ENCODE results near the gene QSOX2.
A peak's percentile ranks its signal among the peaks of the same experiment; 100 is the strongest.

The QSOX2 gene

DNA sequence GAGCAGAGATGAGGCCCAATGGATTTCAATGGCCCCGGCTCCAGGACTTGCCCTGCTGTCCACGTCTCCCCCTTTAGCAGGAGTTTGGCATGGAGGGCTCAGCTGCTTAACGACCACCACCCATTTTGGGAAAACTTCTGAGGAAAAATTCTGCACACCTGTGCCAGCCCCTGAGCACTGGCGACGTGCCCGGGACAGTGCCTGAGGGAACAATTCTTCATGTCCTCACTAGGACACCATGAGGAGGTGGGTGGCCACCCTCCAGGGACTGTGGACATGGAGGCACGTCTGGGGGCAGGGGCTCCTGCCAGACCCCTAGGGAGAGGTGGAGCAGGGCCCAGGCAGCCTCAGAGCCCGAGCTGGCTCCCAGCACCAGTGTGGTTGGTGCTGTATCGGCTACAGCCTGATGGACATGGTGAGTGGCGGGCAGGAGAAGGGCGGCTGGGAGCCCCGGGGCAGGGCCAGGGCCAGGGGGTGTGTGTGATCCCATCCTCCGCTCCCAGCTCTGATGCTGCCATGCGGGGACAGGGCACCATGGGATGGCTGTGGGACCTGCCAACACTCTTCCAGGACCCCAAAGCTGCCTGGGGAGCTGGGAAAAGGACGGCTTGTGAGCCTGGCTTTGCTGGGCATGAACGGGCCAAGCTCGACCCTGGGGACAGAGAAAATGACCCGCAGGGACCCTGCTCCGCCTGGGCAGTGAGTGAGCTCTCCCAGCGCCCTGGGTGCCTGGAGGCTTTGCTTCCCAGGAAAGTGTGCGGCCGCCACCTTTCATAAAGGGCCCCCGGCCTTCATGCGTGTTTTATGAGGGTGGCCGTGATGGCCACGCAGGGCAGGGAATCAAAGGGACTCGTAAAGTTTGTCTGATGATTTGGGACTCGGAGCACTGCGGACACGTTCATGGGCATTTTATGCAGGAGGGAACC is 3.6 kb upstream of the QSOX2 start:
- TF ChIP-seq, protein P1, sequence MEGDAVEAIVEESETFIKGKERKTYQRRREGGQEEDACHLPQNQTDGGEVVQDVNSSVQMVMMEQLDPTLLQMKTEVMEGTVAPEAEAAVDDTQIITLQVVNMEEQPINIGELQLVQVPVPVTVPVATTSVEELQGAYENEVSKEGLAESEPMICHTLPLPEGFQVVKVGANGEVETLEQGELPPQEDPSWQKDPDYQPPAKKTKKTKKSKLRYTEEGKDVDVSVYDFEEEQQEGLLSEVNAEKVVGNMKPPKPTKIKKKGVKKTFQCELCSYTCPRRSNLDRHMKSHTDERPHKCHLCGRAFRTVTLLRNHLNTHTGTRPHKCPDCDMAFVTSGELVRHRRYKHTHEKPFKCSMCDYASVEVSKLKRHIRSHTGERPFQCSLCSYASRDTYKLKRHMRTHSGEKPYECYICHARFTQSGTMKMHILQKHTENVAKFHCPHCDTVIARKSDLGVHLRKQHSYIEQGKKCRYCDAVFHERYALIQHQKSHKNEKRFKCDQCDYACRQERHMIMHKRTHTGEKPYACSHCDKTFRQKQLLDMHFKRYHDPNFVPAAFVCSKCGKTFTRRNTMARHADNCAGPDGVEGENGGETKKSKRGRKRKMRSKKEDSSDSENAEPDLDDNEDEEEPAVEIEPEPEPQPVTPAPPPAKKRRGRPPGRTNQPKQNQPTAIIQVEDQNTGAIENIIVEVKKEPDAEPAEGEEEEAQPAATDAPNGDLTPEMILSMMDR (IDR thresholded peaks at IDR 0.05; ENCODE audit: insufficient read depth, low read depth, low read length, missing control alignments): no peak
- no peak for DNase-seq (ENCODE audit: low read depth)
- H3K4me3 ChIP-seq (ENCODE audit: low read length): no peak overlapping the region

DNA sequence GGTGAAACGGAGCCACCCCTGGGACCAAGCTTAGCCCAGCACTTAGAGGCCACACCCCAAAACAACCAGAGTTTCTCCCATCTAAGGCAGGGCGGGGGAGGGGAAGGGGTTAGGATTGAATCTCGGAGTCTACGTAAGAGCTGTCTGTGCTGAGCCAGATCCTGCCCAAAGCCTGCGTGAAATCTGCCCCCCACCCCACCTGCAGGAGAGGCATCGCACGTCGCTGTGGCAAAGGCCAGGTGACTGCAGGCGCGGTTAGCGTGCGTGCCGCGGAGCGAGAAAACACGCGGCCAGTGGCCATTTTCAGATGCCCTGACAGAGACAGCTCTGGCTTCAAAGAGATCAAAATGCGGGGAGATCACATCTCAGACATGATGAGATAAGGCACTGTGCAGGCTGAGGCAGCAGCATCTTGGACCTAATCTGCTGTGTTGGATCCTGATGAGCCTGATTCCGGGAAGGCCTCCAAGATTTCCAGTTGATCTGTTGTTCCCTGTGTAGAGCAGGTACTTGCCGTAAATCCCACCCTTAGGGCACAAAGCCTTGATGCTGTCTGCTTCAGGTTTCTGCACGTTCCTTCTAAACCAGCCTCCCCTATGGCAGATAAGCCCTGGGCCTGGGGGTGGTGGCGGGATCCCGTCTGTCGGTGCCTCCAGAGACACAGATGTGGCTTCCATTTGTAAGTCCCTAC is 2.5 kb upstream of the QSOX2 start:
- no peak overlapping the region for H3K4me3 ChIP-seq (ENCODE audit: low read length)
- DNase-seq (ENCODE audit: low read depth): no peak
- TF ChIP-seq, protein P1 (IDR thresholded peaks at IDR 0.05; ENCODE audit: insufficient read depth, low read depth, low read length, missing control alignments): no peak

DNA sequence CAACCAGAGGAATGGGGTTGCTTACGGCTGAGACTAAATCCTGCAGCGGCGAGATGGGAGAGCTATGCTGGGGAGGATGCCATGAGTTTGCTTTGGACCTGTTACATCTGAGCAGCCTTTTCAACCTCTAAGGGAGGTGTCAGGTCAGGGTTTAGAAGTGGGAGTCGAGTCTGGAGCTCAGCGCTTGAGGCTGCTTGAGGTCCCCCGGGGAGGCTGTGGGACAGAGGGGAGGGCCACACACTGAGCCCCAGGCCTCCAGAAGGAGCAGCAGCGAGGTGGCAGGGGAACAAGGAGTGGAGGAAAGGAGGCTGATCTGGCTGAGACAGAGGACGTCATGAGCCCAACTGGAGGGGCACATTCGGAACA is 1.9 kb upstream of the QSOX2 start:
- DNase-seq (ENCODE audit: low read depth): no peak
- no peak overlapping the region for H3K4me3 ChIP-seq (ENCODE audit: low read length)
- TF ChIP-seq, protein P1 (IDR thresholded peaks at IDR 0.05; ENCODE audit: insufficient read depth, low read depth, low read length, missing control alignments): no peak

DNA sequence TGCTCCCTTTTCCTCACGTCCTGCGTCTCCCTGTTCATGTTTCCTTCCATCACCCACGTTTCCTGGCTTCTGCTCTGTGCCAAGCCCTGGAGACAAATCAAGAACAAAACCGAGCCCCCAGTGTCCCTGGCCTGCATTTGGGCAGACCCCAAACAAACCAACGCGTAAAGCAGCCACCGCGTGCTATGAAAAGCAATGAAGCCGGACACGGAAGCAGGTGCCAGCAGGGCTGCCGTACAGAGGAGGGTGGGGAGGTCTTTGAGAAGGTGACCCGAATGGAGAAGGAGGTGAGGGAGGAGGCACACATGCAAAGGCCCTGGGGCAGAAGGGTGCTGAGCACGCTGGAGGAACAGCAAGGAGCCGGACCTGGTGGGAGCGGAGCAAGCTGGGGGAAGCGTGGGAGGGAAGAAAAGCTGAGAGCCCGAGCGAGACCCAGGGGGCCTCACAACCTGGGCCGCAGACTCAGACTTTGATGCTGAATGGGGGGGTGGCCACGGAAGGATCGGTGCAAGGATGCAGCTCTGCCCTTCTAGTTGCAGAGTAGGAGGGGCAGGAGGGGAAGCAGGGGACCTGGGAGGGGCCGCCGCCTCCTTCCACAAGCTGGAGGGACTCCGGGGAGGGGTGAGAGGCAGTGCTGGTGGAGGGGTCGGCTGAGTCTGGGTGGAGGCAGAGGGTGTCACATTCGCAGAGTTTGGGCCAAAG is 1.4 kb upstream of the QSOX2 start:
- TF ChIP-seq, protein P1 (IDR thresholded peaks at IDR 0.05; ENCODE audit: insufficient read depth, low read depth, low read length, missing control alignments): no peak
- DNase-seq (ENCODE audit: low read depth): no peak
- H3K4me3 ChIP-seq (ENCODE audit: low read length): no peak overlapping the region

DNA sequence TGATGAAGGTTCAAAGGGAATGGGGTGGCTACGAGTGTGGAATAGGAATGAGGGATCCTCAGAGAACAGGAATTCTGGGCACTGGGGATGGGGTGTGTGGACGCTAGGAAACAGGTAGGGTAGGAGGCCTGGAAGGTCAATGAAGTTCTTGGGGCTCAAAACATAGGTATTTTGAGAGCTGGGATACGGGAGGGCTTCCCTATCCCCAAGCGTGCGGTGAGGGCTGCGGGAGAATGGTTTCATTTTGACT is 718 bp downstream of the QSOX2 start:
- TF ChIP-seq, protein P1 (IDR thresholded peaks at IDR 0.05; ENCODE audit: insufficient read depth, low read depth, low read length, missing control alignments): no peak
- DNase-seq (ENCODE audit: low read depth): no peak
- peak overlapping the region; percentile 66 for H3K4me3 ChIP-seq (ENCODE audit: low read length)

DNA sequence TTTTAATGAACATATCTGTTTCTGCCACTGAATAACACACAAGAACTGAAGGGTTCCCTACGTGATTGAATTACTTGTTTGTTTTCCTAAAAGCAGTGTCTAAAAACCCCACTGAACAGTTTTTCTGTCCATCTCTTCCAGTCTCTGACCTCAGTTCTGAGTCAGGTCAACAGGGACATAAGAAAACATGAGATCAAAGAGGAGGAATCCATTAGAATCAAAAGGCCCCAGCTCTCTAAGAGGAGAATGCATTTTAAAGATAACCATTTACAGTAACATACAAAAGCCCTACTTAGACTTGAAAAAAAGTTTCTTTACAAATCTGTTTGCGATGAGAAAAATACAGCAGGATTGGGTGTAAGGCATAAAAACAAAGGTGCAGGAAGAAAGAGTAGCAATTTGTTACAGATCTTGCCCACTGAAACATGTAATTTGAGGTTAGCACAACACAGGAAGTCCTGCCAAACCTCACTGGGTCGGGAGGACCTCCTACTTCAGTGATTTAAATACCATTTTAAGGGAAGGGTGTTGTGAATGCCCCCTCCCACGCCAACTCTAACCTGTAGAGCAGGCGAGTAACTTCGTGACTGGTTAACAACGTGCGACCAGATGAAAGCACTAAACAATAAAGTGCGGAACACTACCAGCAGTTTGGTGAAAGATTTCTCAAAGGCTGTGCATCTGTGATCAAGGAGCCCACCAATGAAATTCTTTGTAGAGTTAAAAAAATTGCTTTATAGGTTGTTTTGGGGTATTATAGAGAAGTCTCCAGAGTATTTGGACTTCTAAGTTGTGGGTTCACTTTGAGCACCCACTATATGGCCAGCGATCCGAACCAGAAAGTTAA is 1.3 kb downstream of the QSOX2 start:
- DNase-seq (ENCODE audit: low read depth): no peak
- TF ChIP-seq, protein P1 (IDR thresholded peaks at IDR 0.05; ENCODE audit: insufficient read depth, low read depth, low read length, missing control alignments): no peak

More for the DNA sequence above, 1.3 kb downstream of the QSOX2 start:
- peak overlapping the region; percentile 66 for H3K4me3 ChIP-seq (ENCODE audit: low read length)
